K562 (cell line): Measurements from ENCODE around the gene DET1. TPM values are rescaled to one million over a fixed set of nuclear protein-coding genes. Genes with fewer than 3 reads are reported as not detected.
A peak's percentile ranks its signal among the peaks of the same experiment; 100 is the strongest.

Experiments
- ATF7 ChIP-seq: fragments of 450-650 bp; IDR thresholded peaks from 2 replicates; pipeline ENCODE4 v1.7.1; 2014; ENCODE audit warnings: mild to moderate bottlenecking, moderate library complexity
- CTCF ChIP-seq, 3 experiments: IDR thresholded peaks in 2 of 3; conservative IDR thresholded peaks in 1 of 3; 2 replicates each; pipeline ENCODE4 v1.5.1; 2011 to 2012; ENCODE audit warnings: low read length in 3 of 3, mild to moderate bottlenecking in 3 of 3, control low read depth in 2 of 3, improper control_type of control experiment in 1 of 3, inconsistent platforms in 1 of 3, low read depth in 1 of 3, mixed read lengths in 1 of 3, moderate library complexity in 1 of 3; ENCODE audit not compliant: insufficient read depth in 2 of 3
- EHMT2 ChIP-seq: fragments of 450-650 bp; IDR thresholded peaks from 2 replicates; pipeline ENCODE4 v1.6.1; 2018; ENCODE audit warnings: antibody characterized with exemption
- FIP1L1 ChIP-seq: fragments of 200-400 bp; formaldehyde crosslinking; IDR thresholded peaks from 2 replicates; pipeline ENCODE4 v1.6.1; 2018; ENCODE audit warnings: mild to moderate bottlenecking, low read depth, low read length; ENCODE audit not compliant: poor library complexity, severe bottlenecking
- KDM2B ChIP-seq: fragments of 250-450 bp; sonication (Bioruptor Pico); IDR thresholded peaks from 2 replicates; pipeline ENCODE4 v1.8.0; 2021; ENCODE audit warnings: mild to moderate bottlenecking, moderate library complexity
- MCM7 ChIP-seq, 2 experiments: fragments of 450-650 bp; IDR thresholded peaks; 2 replicates each; pipeline ENCODE4 v1.6.1; 2016 to 2018
- POLR2A ChIP-seq: fragments of 450-650 bp; conservative IDR thresholded peaks from 2 replicates; pipeline ENCODE4 v1.6.1; 2016
- RAD51 ChIP-seq: fragments of 450-650 bp; IDR thresholded peaks from 2 replicates; pipeline ENCODE4 v1.7.1; 2016; ENCODE audit warnings: low read depth, mild to moderate bottlenecking, borderline replicate concordance
- REST ChIP-seq, 2 experiments: fragments of 450-650 bp; formaldehyde crosslinking in 1 of 2; IDR thresholded peaks; 2 replicates each; pipeline versions ENCODE4 v1.4.0 to v1.6.1; 2014 to 2020; ENCODE audit warnings: mild to moderate bottlenecking in 2 of 2, borderline replicate concordance in 1 of 2, low read depth in 1 of 2
- SMARCA4 ChIP-seq: fragments of 450-650 bp; IDR thresholded peaks from 2 replicates; pipeline ENCODE4 v1.6.1; 2016
- ZNF212 ChIP-seq: fragments of 450-650 bp; formaldehyde crosslinking; IDR thresholded peaks from 2 replicates; pipeline ENCODE4 v1.4.0; 2020; ENCODE audit warnings: mild to moderate bottlenecking
- ZNF232 ChIP-seq: sonication (generic); formaldehyde crosslinking; IDR thresholded peaks from 2 replicates; pipeline ENCODE4 v1.8.0; 2022; ENCODE audit warnings: mild to moderate bottlenecking, missing genetic modification reagents
- ZNF263 ChIP-seq: sonication (generic); formaldehyde crosslinking; IDR thresholded peaks from 2 replicates; pipeline ENCODE4 v1.8.0; 2022; ENCODE audit warnings: mild to moderate bottlenecking, missing genetic modification reagents, borderline replicate concordance
- ZNF395 ChIP-seq: fragments of 200-800 bp; sonication (Bioruptor generic); IDR thresholded peaks from 2 replicates; pipeline ENCODE4 v1.6.1; 2017; ENCODE audit warnings: missing genetic modification characterization, missing compliant biosample characterization
- ZNF436 ChIP-seq: fragments of 250-450, 450-650 bp; sonication (Bioruptor Pico); formaldehyde crosslinking; IDR thresholded peaks from 2 replicates; pipeline ENCODE4 v1.7.0; 2020; ENCODE audit warnings: mild to moderate bottlenecking
- polyA plus RNA-seq, 8 experiments: library from polyadenylated mRNA; depleted of rRNA in 4 of 8; stranded (reverse) in 5 of 8; unstranded in 3 of 8; fragments of >200 nt; fragmentation: Nextera tagmentation in 2 of 8; fragmentation: Illumina TruSeq in 1 of 8; extraction: Ambion mirVana in 2 of 8; extraction: Trizol in 1 of 8; gene quantifications; 2 replicates each; pipeline versions ENCODE4 v1.2.1 to v1.2.3, GENCODE V29; 2011 to 2014; ENCODE audit warnings: inconsistent platforms in 1 of 8, missing spikeins in 1 of 8
- total RNA-seq, 7 experiments: library from RNA; depleted of rRNA in 6 of 7; stranded (reverse); fragments of >200 nt in 6 of 7; fragmentation: Illumina TruSeq in 2 of 7; extraction: Trizol in 2 of 7; gene quantifications; 2 replicates each; pipeline versions ENCODE4 v1.2.1 to v1.2.3, GENCODE V29; 2011 to 2021; ENCODE audit warnings: low replicate concordance in 1 of 7

DET1 gene
- total and polyA plus RNA-seq, 9 of the 15 experiments (the other 6 are each of a cell fraction or from before 2014, with no cell fraction given) = 4.2 to 8.1 (median 6.0) TPM

- TF ChIP-seq REST (IDR thresholded peaks at IDR 0.05; ENCODE audit: borderline replicate concordance) (peak; percentile 91), REST (CRISPR knock-in tag; IDR thresholded peaks at IDR 0.05; ENCODE audit: low read depth) (no peak), ATF7 (no peak), KDM2B (CRISPR knock-in tag) (no peak), ZNF395 (CRISPR knock-in tag) (no peak), ZNF436 (CRISPR knock-in tag) (no peak), ZNF232 (CRISPR knock-in tag) (no peak), ZNF212 (CRISPR knock-in tag) (no peak), FIP1L1 (no peak), CTCF (IDR thresholded peaks at IDR 0.05 in 2 of 3, conservative IDR thresholded peaks at IDR 0.05 in 1 of 3; ENCODE audit: insufficient read depth in 2 of 3, low read depth in 1 of 3, low read length in 3 of 3) (peak; percentile 26 to 48 (median 30); a peak in 4 of 6 replicates), RAD51 (no peak), POLR2A (no peak), MCM7 (IDR thresholded peaks at IDR 0.05) (no peak), EHMT2 (peak; percentile 61; the same call in 1 of the 2 replicates), ZNF263 (CRISPR knock-in tag) (peak; percentile 46; the same call in 1 of the 2 replicates), SMARCA4 (no peak)
These were observed 57.2 kb downstream of the DET1 start (continued) for GRCh38 chr15:88489321-88489720.
